ENCODE results near the gene STXBP6.

STXBP6 gene

GRCh38 chr14:24982472-24983155 lies 67.3 kb downstream of the STXBP6 start (continued):
- TF ChIP-seq ZBTB21 (tag by site-specific recombination; IDR thresholded peaks at IDR 0.05) (0 out of 2 replicates have a peak, but pooled peaks have one; percentile 16), ZNF843 (tag by site-specific recombination; IDR thresholded peaks at IDR 0.05) (peak; percentile 94), ZSCAN30 (tag by site-specific recombination; IDR thresholded peaks at IDR 0.05) (no peak), ZNF37A (tag by site-specific recombination; IDR thresholded peaks at IDR 0.05) (no peak), ZFP37 (tag by site-specific recombination; IDR thresholded peaks at IDR 0.05) (no peak), GLI2 (tag by site-specific recombination; IDR thresholded peaks at IDR 0.05; ENCODE audit: borderline replicate concordance, low read depth) (peak; percentile 85), ZNF629 (tag by site-specific recombination; IDR thresholded peaks at IDR 0.05) (peak; percentile 84), ZNF654 (tag by site-specific recombination; IDR thresholded peaks at IDR 0.05; ENCODE audit: low read depth) (no peak), ZFP69B (tag by site-specific recombination; IDR thresholded peaks at IDR 0.05) (peak; percentile 57; the same call in 1 of the 2 replicates), SP2 (tag by site-specific recombination; IDR thresholded peaks at IDR 0.05) (no peak), ZNF777 (tag by site-specific recombination; IDR thresholded peaks at IDR 0.05; ENCODE audit: borderline replicate concordance) (no peak)
- TF ChIP-seq, protein P1, sequence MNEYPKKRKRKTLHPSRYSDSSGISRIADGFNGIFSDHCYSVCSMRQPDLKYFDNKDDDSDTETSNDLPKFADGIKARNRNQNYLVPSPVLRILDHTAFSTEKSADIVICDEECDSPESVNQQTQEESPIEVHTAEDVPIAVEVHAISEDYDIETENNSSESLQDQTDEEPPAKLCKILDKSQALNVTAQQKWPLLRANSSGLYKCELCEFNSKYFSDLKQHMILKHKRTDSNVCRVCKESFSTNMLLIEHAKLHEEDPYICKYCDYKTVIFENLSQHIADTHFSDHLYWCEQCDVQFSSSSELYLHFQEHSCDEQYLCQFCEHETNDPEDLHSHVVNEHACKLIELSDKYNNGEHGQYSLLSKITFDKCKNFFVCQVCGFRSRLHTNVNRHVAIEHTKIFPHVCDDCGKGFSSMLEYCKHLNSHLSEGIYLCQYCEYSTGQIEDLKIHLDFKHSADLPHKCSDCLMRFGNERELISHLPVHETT (tag by site-specific recombination; IDR thresholded peaks at IDR 0.05) = peak; percentile 85

GRCh38 chr14:24979725-24980239 lies 70.2 kb downstream of the STXBP6 start:
- no peak overlapping the region for H3K4me3 ChIP-seq (ENCODE audit: low read depth, low read length)
- ChIA-PET CTCF (interaction anchor here (1.2 to 3.0 kb wide), 3 partner anchors 63 to 174 kb away, joined by 3 to 17 read pairs (median 3); no protein-coding TSS in a partner anchor), POLR2A (interaction anchor here (2.1 kb wide), 1 partner anchor 14 kb away, joined by 6 read pairs; no protein-coding TSS in a partner anchor)
- no peaks in the 10 kb centered on the region for H3K36me3 ChIP-seq (ENCODE audit: control insufficient read depth in 2 of 2, insufficient read depth in 1 of 2, low read length in 2 of 2)
- TF ChIP-seq ZNF324 (tag by site-specific recombination; IDR thresholded peaks at IDR 0.05) (no peak), ZNF571 (tag by site-specific recombination; IDR thresholded peaks at IDR 0.05) (no peak), ZBTB21 (tag by site-specific recombination; IDR thresholded peaks at IDR 0.05) (no peak), YY1 (tag by site-specific recombination; IDR thresholded peaks at IDR 0.05) (no peak), ZBTB7A (tag by site-specific recombination; IDR thresholded peaks at IDR 0.05; ENCODE audit: low read depth) (no peak), ZNF26 (tag by site-specific recombination; IDR thresholded peaks at IDR 0.05) (no peak), ZNF169 (tag by site-specific recombination; IDR thresholded peaks at IDR 0.05) (no peak), ZNF610 (tag by site-specific recombination; IDR thresholded peaks at IDR 0.05; ENCODE audit: borderline replicate concordance) (no peak), ZSCAN16 (tag by site-specific recombination; IDR thresholded peaks at IDR 0.05) (no peak), ZNF221 (tag by site-specific recombination; IDR thresholded peaks at IDR 0.05; ENCODE audit: borderline replicate concordance) (no peak), KLF8 (tag by site-specific recombination; IDR thresholded peaks at IDR 0.05) (no peak), ZNF510 (tag by site-specific recombination; IDR thresholded peaks at IDR 0.05; ENCODE audit: insufficient replicate concordance) (no peak), BCL11B (tag by site-specific recombination; IDR thresholded peaks at IDR 0.05; ENCODE audit: low read depth) (no peak)
- TF ChIP-seq, protein P2, sequence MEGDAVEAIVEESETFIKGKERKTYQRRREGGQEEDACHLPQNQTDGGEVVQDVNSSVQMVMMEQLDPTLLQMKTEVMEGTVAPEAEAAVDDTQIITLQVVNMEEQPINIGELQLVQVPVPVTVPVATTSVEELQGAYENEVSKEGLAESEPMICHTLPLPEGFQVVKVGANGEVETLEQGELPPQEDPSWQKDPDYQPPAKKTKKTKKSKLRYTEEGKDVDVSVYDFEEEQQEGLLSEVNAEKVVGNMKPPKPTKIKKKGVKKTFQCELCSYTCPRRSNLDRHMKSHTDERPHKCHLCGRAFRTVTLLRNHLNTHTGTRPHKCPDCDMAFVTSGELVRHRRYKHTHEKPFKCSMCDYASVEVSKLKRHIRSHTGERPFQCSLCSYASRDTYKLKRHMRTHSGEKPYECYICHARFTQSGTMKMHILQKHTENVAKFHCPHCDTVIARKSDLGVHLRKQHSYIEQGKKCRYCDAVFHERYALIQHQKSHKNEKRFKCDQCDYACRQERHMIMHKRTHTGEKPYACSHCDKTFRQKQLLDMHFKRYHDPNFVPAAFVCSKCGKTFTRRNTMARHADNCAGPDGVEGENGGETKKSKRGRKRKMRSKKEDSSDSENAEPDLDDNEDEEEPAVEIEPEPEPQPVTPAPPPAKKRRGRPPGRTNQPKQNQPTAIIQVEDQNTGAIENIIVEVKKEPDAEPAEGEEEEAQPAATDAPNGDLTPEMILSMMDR (tag by site-specific recombination; IDR thresholded peaks at IDR 0.05) = no peak
- no peak overlapping the region for H3K27ac ChIP-seq (ENCODE audit: extremely low read depth, low read depth, low read length)
- peaks cover 26% of the 10 kb centered on the region for H3K4me1 ChIP-seq (ENCODE audit: control insufficient read depth, insufficient read depth, low read length)
- no peaks in the 10 kb centered on the region for H3K9me3 ChIP-seq (ENCODE audit: control insufficient read depth, insufficient read depth, low read depth, low read length)

Data from HEK293 (cell line).